Fibroblast of lung (primary cell): ENCODE data around the gene ATG4B. TPM values are rescaled to one million over a fixed set of nuclear protein-coding genes. Genes with fewer than 3 reads are reported as not detected.

ENCODE experiments used
- DNase-seq, 2 donors: peaks; one replicate each; pipeline versions ENCODE4 v3.0.0 to v3.0.0-alpha.2; 2010; ENCODE audit warnings: low read depth in 2 of 2
- H2AFZ ChIP-seq: 2 replicates; pipeline ENCODE4 v1.5.1; 2012; ENCODE audit warnings: low read length, control low read depth, inconsistent platforms
- H3K27ac ChIP-seq: 2 replicates; pipeline ENCODE4 v1.5.1; 2011; ENCODE audit warnings: low read length, control low read depth; ENCODE audit not compliant: insufficient read depth
- H3K27me3 ChIP-seq: 2 replicates; pipeline ENCODE4 v1.5.1; 2011; ENCODE audit warnings: mild to moderate bottlenecking, low read length; ENCODE audit not compliant: control insufficient read depth, insufficient read depth
- H3K36me3 ChIP-seq: 2 replicates; pipeline ENCODE4 v1.5.1; 2011; ENCODE audit warnings: low read length; ENCODE audit not compliant: control insufficient read depth, insufficient read depth
- H3K4me1 ChIP-seq: 2 replicates; pipeline ENCODE4 v1.5.1; 2011; ENCODE audit warnings: low read length; ENCODE audit not compliant: control insufficient read depth, insufficient read depth; ENCODE audit errors: extremely low read depth
- H3K4me2 ChIP-seq: 2 replicates; pipeline ENCODE4 v1.5.1; 2011; ENCODE audit warnings: low read length, control low read depth; ENCODE audit not compliant: insufficient read depth; ENCODE audit errors: extremely low read depth
- H3K4me3 ChIP-seq, 4 experiments: fragments of 200-600 bp in 1 of 4; sonication (generic) in 1 of 4; replicated peaks in 1 of 4; 2 replicates each; pipeline ENCODE4 v1.5.1; 2011 to 2016; ENCODE audit warnings: low read length in 4 of 4, low read depth in 3 of 4, mild to moderate bottlenecking in 3 of 4, control low read depth in 2 of 4, inconsistent platforms in 1 of 4, mixed read lengths in 1 of 4; ENCODE audit not compliant: insufficient read depth in 1 of 4; ENCODE audit errors: control extremely low read depth in 1 of 4
- H3K79me2 ChIP-seq: 2 replicates; pipeline ENCODE4 v1.5.1; 2012; ENCODE audit warnings: mild to moderate bottlenecking, low read length, inconsistent platforms; ENCODE audit not compliant: control insufficient read depth, insufficient read depth
- H3K9ac ChIP-seq: 2 replicates; pipeline ENCODE4 v1.5.1; 2011; ENCODE audit warnings: mild to moderate bottlenecking, low read length, control low read depth; ENCODE audit not compliant: insufficient read depth
- H3K9me3 ChIP-seq: 2 replicates; pipeline ENCODE4 v1.5.1; 2012; ENCODE audit warnings: low read depth, low read length; ENCODE audit not compliant: control insufficient read depth, insufficient read depth
- H4K20me1 ChIP-seq: 2 replicates; pipeline ENCODE4 v1.5.1; 2011; ENCODE audit warnings: low read length; ENCODE audit not compliant: control insufficient read depth, insufficient read depth; ENCODE audit errors: extremely low read depth
- CTCF ChIP-seq, 2 donors: IDR thresholded peaks in 1 of 2; conservative IDR thresholded peaks in 1 of 2; 1 replicate in 1 of 2; 2 replicates in 1 of 2; pipeline ENCODE4 v1.5.1; 2011 to 2012; ENCODE audit warnings: low read length in 2 of 2, control low read depth in 1 of 2, inconsistent platforms in 1 of 2, low read depth in 1 of 2, mild to moderate bottlenecking in 1 of 2
- EZH2 ChIP-seq: IDR thresholded peaks from 2 replicates; pipeline ENCODE4 v1.5.1; 2012; ENCODE audit warnings: low read length, control low read depth, mild to moderate bottlenecking; ENCODE audit errors: missing control alignments
- polyA plus RNA-seq, 2 donors: library from polyadenylated mRNA; depleted of rRNA in 1 of 2; stranded (reverse) in 1 of 2; unstranded in 1 of 2; fragments of >200 nt; gene quantifications; 2 replicates each; pipeline ENCODE4 v1.2.1, GENCODE V29; 2011 to 2012; ENCODE audit warnings: missing spikeins in 1 of 2
- total RNA-seq: library from RNA; depleted of rRNA; stranded (reverse); fragments of >200 nt; gene quantifications from 2 replicates; pipeline ENCODE4 v1.2.1, GENCODE V29; 2014

Gene ATG4B
- total and polyA plus RNA-seq, 2 donors (not counting 1 experiment from before 2014, with no cell fraction given), result 45.1 to 76.2 TPM

- TF ChIP-seq EZH2 (no peak), CTCF (conservative IDR thresholded peaks at IDR 0.05 in 1 of 2, IDR thresholded peaks at IDR 0.05 in 1 of 2; ENCODE audit: low read depth in 1 of 2, low read length in 2 of 2) (no peak)
- no peaks in the 10 kb centered on the region for H4K20me1 ChIP-seq
- H3K36me3 ChIP-seq, result peaks cover 27% of the 10 kb centered on the region
- H3K27ac ChIP-seq, result peak overlapping the region; percentile 27
- DNase-seq, result peak in 1 of 2 donors; percentile 53
- no peaks in the 10 kb centered on the region for H3K79me2 ChIP-seq
- H3K9ac ChIP-seq, result no peak overlapping the region
- H3K9me3 ChIP-seq, result no peaks in the 10 kb centered on the region
- no peaks in the 10 kb centered on the region for H3K27me3 ChIP-seq
- no peak overlapping the region for H3K4me2 ChIP-seq
- no peak overlapping the region for H2AFZ ChIP-seq
- peak overlapping the region in 1 of 4 experiments; percentile 22 for H3K4me3 ChIP-seq
- peaks cover 10% of the 10 kb centered on the region for H3K4me1 ChIP-seq
Observed at GRCh38 chr2:241665731-241666440, 28.4 kb downstream of the ATG4B start.

- peak in 1 of 2 donors; percentile 68 for DNase-seq
- Histone ChIP-seq H3K27ac (no peak overlapping the region), H3K9ac (no peak overlapping the region)
Observed at GRCh38 chr2:241666627-241667400, 29.3 kb downstream of the ATG4B start.

More at GRCh38 chr2:241666627-241667400, 29.3 kb downstream of the ATG4B start:
- Histone ChIP-seq H3K36me3 (peaks cover 27% of the 10 kb centered on the region), H3K4me1 (peaks cover 10% of the 10 kb centered on the region), H3K4me3 (no peak overlapping the region), H3K27me3 (no peaks in the 10 kb centered on the region), H3K79me2 (no peaks in the 10 kb centered on the region), H2AFZ (no peak overlapping the region), H3K9me3 (no peaks in the 10 kb centered on the region), H4K20me1 (no peaks in the 10 kb centered on the region), H3K4me2 (no peak overlapping the region)
- TF ChIP-seq CTCF (conservative IDR thresholded peaks at IDR 0.05 in 1 of 2, IDR thresholded peaks at IDR 0.05 in 1 of 2; ENCODE audit: low read depth in 1 of 2, low read length in 2 of 2), result no peak
- TF ChIP-seq EZH2, result no peak
